GM18873 (cell line): Measurements from ENCODE around the gene CAMKK1.

Experiments used
- ATAC-seq: cut with Tn5 transposase; IDR thresholded peaks from one replicate; pipeline ENCODE4 v1.9.1; 2021; ENCODE audit warnings: mild to moderate bottlenecking, moderate library complexity, moderate number of reproducible peaks; ENCODE audit not compliant: unreplicated experiment, low FRiP score

Gene CAMKK1

GRCh38 chr17:3817851-3818605 lies 74.8 kb downstream of the CAMKK1 start:
- ATAC-seq = no peak

- ATAC-seq = no peak
These were observed 76.9 kb downstream of the CAMKK1 start for GRCh38 chr17:3815925-3816324.

DNA sequence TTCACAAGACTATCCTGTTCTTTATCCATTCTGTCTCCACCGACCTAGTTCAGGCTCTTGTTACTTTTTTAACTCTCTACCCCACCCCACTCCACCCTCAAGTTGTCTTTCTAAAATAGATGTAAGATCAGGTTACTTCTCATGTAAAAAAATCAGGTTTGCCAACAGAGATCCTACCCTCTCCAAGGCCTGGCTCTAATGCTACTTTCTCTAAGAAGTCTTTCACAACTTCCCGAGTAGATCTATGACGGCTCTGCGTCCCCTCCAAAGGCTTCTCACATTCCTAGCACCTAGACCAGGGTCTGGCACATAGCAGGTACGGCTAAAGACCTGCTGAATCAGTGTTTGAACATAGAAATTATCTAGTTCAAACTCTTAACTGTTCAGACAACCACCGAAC lies 77.7 kb downstream of the CAMKK1 start:
- no peak for ATAC-seq

DNA sequence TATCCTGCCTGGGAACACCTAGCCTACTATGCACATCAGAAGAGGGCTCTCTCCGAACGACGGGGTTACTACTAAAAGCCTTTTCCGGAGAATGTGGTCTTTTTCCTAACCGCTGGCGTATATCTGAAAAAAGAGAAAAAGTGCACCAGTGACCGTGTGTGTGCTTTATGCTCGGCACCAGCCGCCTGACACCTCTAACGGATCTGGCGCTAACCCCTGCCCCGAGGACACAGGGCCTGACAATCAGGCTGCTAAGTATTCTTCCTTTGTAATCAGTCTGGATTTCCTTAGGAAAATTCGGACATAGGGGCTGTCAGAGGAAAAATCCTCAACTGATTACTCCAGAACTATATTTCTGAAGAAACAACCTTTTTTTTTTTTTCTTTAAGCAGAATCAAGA lies 78.5 kb downstream of the CAMKK1 start:
- ATAC-seq = no peak

GRCh38 chr17:3813171-3813570 lies 79.7 kb downstream of the CAMKK1 start:
- no peak for ATAC-seq

DNA sequence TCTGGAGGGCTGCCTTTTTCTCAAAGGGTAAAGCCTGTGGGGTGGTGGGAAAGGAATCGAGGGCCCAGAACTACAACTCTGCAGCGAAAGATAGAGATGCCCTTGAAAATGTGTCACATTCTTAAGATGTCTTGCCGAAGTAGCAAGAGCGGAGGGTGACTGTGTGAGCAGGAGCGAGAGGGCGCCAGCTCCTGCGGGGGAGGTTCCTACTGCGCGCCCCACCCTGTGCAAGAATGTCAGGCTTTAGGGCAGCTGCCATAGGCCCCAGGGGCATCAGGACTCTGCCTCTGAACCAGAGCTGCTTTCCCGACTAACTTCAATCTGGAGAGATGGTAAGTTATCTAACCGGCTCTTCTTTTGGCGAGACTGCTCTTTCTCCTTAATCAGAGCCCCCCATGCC lies 80.1 kb downstream of the CAMKK1 start:
- no peak for ATAC-seq

GRCh38 chr17:3812284-3812683 lies 80.6 kb downstream of the CAMKK1 start:
- no peak for ATAC-seq
